Small intestine (tissue), 7 donors: Measurements from ENCODE around the gene CCDC177. TPM values are rescaled to one million over a fixed set of nuclear protein-coding genes. Genes with fewer than 3 reads are reported as not detected.
A peak's percentile ranks its signal among the peaks of the same experiment; 100 is the strongest.

Source experiments
- DNase-seq, 2 donors: peaks; one replicate each; pipeline versions ENCODE4 v3.0.0 to v3.0.0-alpha.2; 2013
- FAIRE-seq: peaks from 2 replicates; lab custom pipeline; 2012; peaks lifted over from hg19 to GRCh38; lab: Jason Lieb, UNC
- H3K27ac ChIP-seq, 3 donors: one replicate each; pipeline ENCODE4 v1.5.1; 2013; ENCODE audit warnings: low read length in 2 of 3, mild to moderate bottlenecking in 2 of 3, control low read depth in 1 of 3, inconsistent platforms in 1 of 3, low read depth in 1 of 3, moderate library complexity in 1 of 3
- H3K27me3 ChIP-seq, 3 donors: one replicate each; pipeline ENCODE4 v1.6.1; 2013; ENCODE audit warnings: low read length in 3 of 3, inconsistent platforms in 1 of 3; ENCODE audit not compliant: control insufficient read depth in 3 of 3, insufficient read depth in 3 of 3
- H3K36me3 ChIP-seq, 3 donors: one replicate each; pipeline ENCODE4 v1.6.1; 2013; ENCODE audit warnings: low read length in 3 of 3, inconsistent platforms in 1 of 3, low read depth in 1 of 3, mild to moderate bottlenecking in 1 of 3, moderate library complexity in 1 of 3; ENCODE audit not compliant: control insufficient read depth in 3 of 3, insufficient read depth in 2 of 3
- H3K4me1 ChIP-seq, 3 donors: one replicate each; pipeline ENCODE4 v1.6.1; 2013; ENCODE audit warnings: low read length in 2 of 3, inconsistent platforms in 1 of 3, low read depth in 1 of 3, mild to moderate bottlenecking in 1 of 3, moderate library complexity in 1 of 3; ENCODE audit not compliant: control insufficient read depth in 3 of 3, insufficient read depth in 2 of 3
- H3K4me3 ChIP-seq, 3 donors: one replicate each; pipeline ENCODE4 v1.5.1; 2013; ENCODE audit warnings: low read length in 3 of 3, control low read depth in 1 of 3, inconsistent platforms in 1 of 3, low read depth in 1 of 3, mild to moderate bottlenecking in 1 of 3, moderate library complexity in 1 of 3
- H3K9me3 ChIP-seq, 2 donors: one replicate each; pipeline ENCODE4 v1.6.1; 2013; ENCODE audit warnings: low read depth in 1 of 2, low read length in 1 of 2; ENCODE audit not compliant: control insufficient read depth in 2 of 2, insufficient read depth in 1 of 2
- WGBS, 3 donors: extraction: QIAGEN DNeasy Blood & Tissue Kit; methylation state at CpG; one replicate each; pipeline ENCODE4 v1.1.7; 2013; 5-methylcytosine and 5-hydroxymethylcytosine counted together
- polyA plus RNA-seq, 4 donors: library from polyadenylated mRNA; stranded (reverse) in 3 of 4; unstranded in 1 of 4; fragments of 200-250 nt in 3 of 4; fragments of 120-200 nt in 1 of 4; gene quantifications; one replicate each; pipeline versions ENCODE4 v1.2.1 to v1.2.3, GENCODE V29; 2013
- donor health status: healthy with polysubstance abuse.
- donor health status: control.
- donor health status: control.
- donor health status: Bipolar disorder and iron deficiency.
- donor health status: healthy.

CCDC177 gene
- polyA plus RNA-seq, 4 donors = 0.01 to 0.03 TPM; not detected in 2

- Histone ChIP-seq H3K4me1 (peaks cover 0 to 9% (median 0%) of the 10 kb centered on the region in 3 donors), H3K4me3 (no peak overlapping the region), H3K36me3 (no peaks in the 10 kb centered on the region), H3K9me3 (peaks cover 0 to 2% of the 10 kb centered on the region in 2 donors), H3K27me3 (peaks cover 18 to 79% (median 33%) of the 10 kb centered on the region in 3 donors), H3K27ac (no peak overlapping the region)
- no peak for DNase-seq
- no peak for FAIRE-seq
- 76 to 86% (median 85%) methylated on average over 7 of the region's 7 CpGs for WGBS, 3 donors
These were observed 3.8 kb downstream of the CCDC177 start for GRCh38 chr14:69570836-69571330.

- DNase-seq (no peak), FAIRE-seq (no peak)
- 45 to 48% (median 47%) methylated on average over 2 of the region's 2 CpGs for WGBS, 3 donors
- Histone ChIP-seq H3K27ac (no peak overlapping the region), H3K9me3 (peaks cover 0 to 2% of the 10 kb centered on the region in 2 donors), H3K27me3 (peaks cover 18 to 79% (median 35%) of the 10 kb centered on the region in 3 donors), H3K36me3 (no peaks in the 10 kb centered on the region), H3K4me3 (no peak overlapping the region), H3K4me1 (peaks cover 0 to 9% (median 0%) of the 10 kb centered on the region in 3 donors)
These were observed 4.8 kb downstream of the CCDC177 start for GRCh38 chr14:69569859-69570258.

GRCh38 chr14:69567563-69567962 lies 7.1 kb downstream of the CCDC177 start:
- DNase-seq = no peak
- Histone ChIP-seq H3K4me1 (peaks cover 0 to 3% (median 0%) of the 10 kb centered on the region in 3 donors), H3K9me3 (no peaks in the 10 kb centered on the region), H3K4me3 (no peak overlapping the region), H3K27me3 (peaks cover 16 to 72% (median 26%) of the 10 kb centered on the region in 3 donors), H3K36me3 (no peaks in the 10 kb centered on the region), H3K27ac (no peak overlapping the region)
- no peak for FAIRE-seq
- 78 to 84% (median 79%) methylated on average over 5 of the region's 5 CpGs for WGBS, 3 donors

GRCh38 chr14:69561893-69562292 lies 12.8 kb downstream of the CCDC177 start:
- no peaks in the 10 kb centered on the region for H3K36me3 ChIP-seq
- no peaks in the 10 kb centered on the region for H3K9me3 ChIP-seq
- no peaks in the 10 kb centered on the region for H3K4me1 ChIP-seq
- no peak overlapping the region for H3K4me3 ChIP-seq
- DNase-seq (no peak), FAIRE-seq (no peak)
- no peak overlapping the region for H3K27ac ChIP-seq
- peaks cover 0 to 37% (median 15%) of the 10 kb centered on the region in 3 donors for H3K27me3 ChIP-seq

GRCh38 chr14:69560826-69561225 lies 13.8 kb downstream of the CCDC177 start:
- no peak overlapping the region for H3K4me3 ChIP-seq
- no peaks in the 10 kb centered on the region for H3K9me3 ChIP-seq
- FAIRE-seq = no peak
- H3K27me3 ChIP-seq = peaks cover 0 to 34% (median 13%) of the 10 kb centered on the region in 3 donors
- no peaks in the 10 kb centered on the region for H3K36me3 ChIP-seq
- DNase-seq = no peak
- H3K27ac ChIP-seq = no peak overlapping the region
- no peaks in the 10 kb centered on the region for H3K4me1 ChIP-seq
- 88 to 91% (median 89%) methylated on average over 7 of the region's 7 CpGs for WGBS, 3 donors

GRCh38 chr14:69559581-69560011 lies 15.1 kb downstream of the CCDC177 start:
- Histone ChIP-seq H3K27ac (no peak overlapping the region), H3K27me3 (peaks cover 0 to 22% (median 9%) of the 10 kb centered on the region in 3 donors), H3K4me1 (no peaks in the 10 kb centered on the region), H3K36me3 (no peaks in the 10 kb centered on the region), H3K4me3 (no peak overlapping the region), H3K9me3 (no peaks in the 10 kb centered on the region)
- DNase-seq (no peak), FAIRE-seq (no peak)
- 34 to 36% (median 36%) methylated on average over 6 of the region's 6 CpGs for WGBS, 3 donors

- H3K9me3 ChIP-seq = no peaks in the 10 kb centered on the region
- H3K4me3 ChIP-seq = no peak overlapping the region
- H3K27ac ChIP-seq = no peak overlapping the region
- WGBS, 3 donors = 86 to 94% (median 91%) methylated on average over 4 of the region's 4 CpGs
- FAIRE-seq (no peak), DNase-seq (no peak)
- peaks cover 0 to 15% (median 7%) of the 10 kb centered on the region in 3 donors for H3K27me3 ChIP-seq
- H3K4me1 ChIP-seq = no peaks in the 10 kb centered on the region
- no peaks in the 10 kb centered on the region for H3K36me3 ChIP-seq
These were observed 15.9 kb downstream of the CCDC177 start for GRCh38 chr14:69558774-69559173.

GRCh38 chr14:69554500-69554899 lies 20.2 kb downstream of the CCDC177 start:
- DNase-seq (no peak), FAIRE-seq (no peak)
- no peaks in the 10 kb centered on the region for H3K9me3 ChIP-seq
- WGBS, 3 donors = 17 to 44% (median 38%) methylated on average over 4 of the region's 4 CpGs
- no peak overlapping the region for H3K4me3 ChIP-seq
- H3K27me3 ChIP-seq = peaks cover 0 to 6% (median 5%) of the 10 kb centered on the region in 3 donors
- H3K4me1 ChIP-seq = no peaks in the 10 kb centered on the region
- no peak overlapping the region for H3K27ac ChIP-seq
- H3K36me3 ChIP-seq = no peaks in the 10 kb centered on the region

GRCh38 chr14:69553252-69553651 lies 21.4 kb downstream of the CCDC177 start:
- H3K9me3 ChIP-seq = no peaks in the 10 kb centered on the region
- DNase-seq (peak in 1 of 2 donors; percentile 15), FAIRE-seq (no peak)
- 30 to 46% (median 43%) methylated on average over 1 of the region's 1 CpG for WGBS, 3 donors
- peaks cover 0 to 18% (median 5%) of the 10 kb centered on the region in 3 donors for H3K27me3 ChIP-seq
- H3K4me1 ChIP-seq = no peaks in the 10 kb centered on the region
- no peak overlapping the region for H3K4me3 ChIP-seq
- no peak overlapping the region for H3K27ac ChIP-seq
- H3K36me3 ChIP-seq = no peaks in the 10 kb centered on the region
